Fibroblast of skin of right quadriceps (primary cell): ENCODE data around the gene ICE1.
"Not testable (repeated sequence)": the region's sequence is repeated elsewhere in the genome, so short reads cannot be mapped to it uniquely, and the experiment has no call there.

Experiments used
- DNase-seq: peaks from one replicate; pipeline ENCODE4 v3.0.0-alpha.2; 2013

The ICE1 gene

DNA sequence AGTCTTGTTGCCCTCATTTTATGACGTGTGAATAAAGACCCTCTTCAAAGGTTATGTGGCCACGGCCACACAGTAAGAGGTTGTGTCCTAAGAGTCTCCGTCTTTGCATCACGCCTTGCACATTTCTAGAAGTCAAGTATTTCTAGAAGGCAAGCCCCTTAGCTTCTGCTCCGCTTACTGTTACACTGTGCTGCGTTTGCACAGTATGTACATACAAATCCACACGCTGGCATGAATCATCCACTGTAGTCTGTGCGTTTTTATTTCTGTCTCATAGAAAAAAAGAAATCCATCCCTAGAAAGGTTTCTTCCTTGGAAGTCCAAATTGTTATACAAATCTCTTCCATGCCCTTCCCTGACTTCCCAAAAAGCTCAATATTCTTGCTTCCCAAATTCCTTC is 21.4 kb upstream of the ICE1 start:
- no peak for DNase-seq

DNA sequence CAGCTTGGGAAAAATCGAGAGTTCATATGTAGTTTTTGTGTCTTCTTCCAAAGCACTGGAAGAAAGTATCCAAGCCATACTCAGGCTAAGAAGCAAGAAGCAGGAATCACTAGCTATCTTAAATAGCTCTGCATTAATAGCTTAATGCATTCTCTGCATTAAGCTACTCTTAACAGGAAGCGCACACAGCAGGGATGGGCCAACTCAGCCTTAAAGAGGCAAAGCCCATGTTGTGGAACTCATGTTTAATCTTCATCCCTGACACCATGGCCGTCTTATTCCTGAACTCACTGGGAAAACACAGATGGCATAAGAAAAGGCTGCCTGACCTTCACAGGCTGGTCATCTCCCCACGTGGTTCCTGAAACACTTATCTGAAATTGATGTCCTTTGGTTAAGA is 18.7 kb upstream of the ICE1 start:
- DNase-seq = no peak

DNA sequence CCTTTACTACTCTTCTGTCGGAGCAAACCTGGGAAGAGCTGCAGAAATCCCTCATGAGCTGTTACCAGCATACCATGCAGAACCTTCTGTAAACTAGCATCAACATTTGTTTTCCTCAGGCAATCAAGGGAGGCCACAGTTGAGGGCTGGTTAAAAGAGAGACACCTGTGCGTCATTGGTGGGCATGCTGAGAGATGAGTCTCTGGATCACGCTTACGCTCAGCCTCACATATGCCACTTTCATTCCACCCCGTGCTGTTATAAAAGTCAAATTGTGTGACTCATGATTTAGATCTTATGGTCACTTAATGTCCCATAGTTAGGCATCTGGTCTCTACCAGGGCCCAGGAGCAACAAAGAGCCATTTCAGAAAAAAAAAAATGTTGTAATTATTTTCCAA is 18.1 kb upstream of the ICE1 start:
- DNase-seq = no peak

DNA sequence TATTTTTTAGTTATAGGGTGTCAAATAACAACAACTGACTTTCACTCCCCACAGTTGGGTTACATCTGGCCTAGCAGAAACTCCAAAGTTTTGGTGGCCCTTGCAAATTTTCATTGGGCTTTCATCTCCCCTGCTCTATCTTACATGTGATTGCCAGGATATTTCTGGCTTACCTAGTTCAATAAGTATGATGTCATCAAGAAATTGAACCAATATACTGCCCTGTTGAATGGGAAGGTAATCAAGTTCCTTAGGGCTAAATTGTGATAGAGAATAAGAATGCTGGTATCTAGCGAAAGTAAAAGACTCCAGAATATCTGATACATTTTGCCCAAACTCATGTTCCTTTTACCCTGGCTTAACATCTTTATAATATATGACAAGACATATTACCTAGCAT is 17.0 kb upstream of the ICE1 start:
- no peak for DNase-seq

DNA sequence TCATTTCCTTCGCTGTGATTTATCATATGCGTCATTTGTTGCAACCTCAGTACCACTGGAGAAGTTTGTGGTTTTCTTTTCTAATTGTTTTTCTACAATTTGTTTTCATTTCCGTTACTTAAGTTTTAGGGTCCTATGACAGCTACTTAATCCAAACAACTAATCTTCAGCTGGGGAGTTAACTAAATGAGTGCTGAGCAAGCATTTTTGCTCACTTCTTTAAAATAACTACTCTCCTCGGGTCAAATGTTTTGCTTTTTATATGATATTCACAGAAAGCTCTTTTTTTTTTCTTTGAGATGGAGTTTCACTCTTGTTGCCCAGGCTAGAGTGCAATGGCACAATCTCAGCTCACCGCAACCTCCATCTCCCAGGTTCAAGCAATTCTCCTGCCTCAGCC is 14.6 kb upstream of the ICE1 start:
- no peak for DNase-seq

DNA sequence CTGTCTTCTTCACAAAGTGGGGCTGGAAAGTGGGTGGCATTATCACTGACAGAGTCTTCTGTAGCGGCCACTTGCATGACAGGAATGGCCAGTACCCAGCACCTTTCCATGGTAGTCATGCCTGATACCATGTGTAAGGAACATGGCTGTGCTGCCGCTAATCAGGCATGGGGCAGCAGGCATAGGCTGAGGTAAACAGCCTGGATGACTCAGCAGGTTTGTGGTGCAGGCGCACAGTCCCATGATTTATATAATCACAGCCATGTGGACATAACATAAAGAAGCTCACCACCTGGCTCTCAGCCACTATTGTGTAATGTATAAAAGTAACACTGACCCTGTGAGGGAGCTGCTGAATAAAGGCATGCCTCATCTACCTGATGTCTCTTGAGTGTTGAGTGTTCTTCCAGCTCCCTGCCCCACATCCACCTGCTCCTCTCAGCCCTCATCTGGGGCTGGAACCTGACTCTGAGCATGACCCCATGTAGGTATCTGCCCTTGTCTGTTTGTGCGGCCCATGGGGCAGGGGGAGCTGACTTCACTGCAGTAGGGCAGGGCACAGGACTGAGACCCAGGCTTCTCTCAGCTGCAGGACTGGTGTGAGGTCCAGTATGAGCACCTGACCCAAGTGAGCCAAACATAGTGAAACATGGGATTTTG is 13.2 kb upstream of the ICE1 start:
- DNase-seq = no peak

DNA sequence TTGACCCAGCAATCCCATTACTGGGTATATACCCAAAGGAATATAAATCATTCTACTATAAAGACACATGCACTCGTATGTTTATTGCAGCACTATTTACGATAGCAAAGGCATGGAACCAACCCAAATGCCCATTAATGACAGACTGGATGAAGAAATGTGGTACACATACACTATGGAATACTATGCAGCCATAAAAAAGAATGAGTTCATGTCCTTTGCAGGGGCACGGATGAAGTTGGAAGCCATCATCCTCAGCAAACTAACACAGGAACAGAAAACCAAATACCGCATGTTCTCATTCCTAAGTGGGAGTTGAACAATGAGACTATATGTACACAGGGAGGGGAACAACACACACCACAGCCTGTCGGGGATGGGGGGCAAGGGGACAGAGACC is 8.6 kb upstream of the ICE1 start:
- DNase-seq = not testable (repeated sequence)

DNA sequence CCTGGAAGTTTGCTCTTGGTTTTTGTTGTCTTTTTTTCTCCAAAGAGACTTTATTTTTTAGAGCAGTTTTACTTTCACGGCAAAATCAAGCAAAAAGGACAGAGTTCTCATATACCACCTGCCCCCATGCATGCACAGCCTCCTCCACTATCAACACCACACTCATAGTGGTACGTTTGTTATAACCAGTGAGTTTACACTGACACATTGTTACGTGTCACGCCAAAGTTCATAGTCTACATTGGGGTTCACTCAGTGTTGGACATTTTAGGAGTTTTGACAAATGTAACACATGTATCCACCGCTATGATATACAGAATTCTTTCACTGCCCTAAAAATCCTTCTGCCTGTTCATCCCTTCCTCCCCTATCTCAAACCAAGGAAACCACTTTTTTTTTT is 7.5 kb upstream of the ICE1 start:
- DNase-seq = no peak

DNA sequence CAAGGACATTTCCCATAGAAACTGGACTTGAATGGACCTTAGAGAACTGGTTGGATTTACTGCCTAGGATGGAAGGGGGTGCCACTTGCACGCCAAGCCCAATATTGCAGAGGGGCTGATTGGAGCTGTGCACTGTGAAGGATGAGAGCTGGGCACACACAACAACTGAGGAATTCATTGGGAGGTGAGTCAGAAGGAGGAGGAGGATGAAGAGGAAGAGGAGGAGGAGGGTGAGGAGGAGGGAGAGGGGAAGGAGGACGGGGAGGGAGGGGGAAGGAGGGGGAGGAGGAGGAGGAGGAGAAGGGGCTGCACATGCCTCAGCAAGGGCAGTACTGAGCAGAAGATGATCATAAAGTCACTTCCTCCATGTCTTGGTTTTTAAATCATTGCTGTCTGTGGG is 5.7 kb upstream of the ICE1 start:
- DNase-seq = no peak

DNA sequence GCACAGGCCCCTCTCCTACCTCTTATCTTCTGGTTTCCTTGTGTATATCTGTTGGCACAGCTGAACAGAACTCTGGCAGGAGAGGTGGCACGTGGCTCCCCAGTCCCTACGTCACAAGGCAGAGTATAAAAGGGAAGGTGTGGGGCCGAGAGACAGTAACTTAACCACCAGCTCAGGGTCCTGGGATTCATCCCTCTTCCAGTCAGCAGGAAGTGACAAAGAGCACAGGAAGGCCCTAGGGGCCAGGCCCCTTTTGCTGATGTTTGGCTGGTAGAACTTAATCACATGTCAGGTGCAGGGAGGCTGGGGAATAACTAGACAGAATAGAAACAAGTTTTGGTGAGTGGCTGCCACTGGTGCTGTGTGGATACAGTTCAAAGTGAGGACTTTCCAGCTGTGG is 4.5 kb upstream of the ICE1 start:
- DNase-seq = no peak

DNA sequence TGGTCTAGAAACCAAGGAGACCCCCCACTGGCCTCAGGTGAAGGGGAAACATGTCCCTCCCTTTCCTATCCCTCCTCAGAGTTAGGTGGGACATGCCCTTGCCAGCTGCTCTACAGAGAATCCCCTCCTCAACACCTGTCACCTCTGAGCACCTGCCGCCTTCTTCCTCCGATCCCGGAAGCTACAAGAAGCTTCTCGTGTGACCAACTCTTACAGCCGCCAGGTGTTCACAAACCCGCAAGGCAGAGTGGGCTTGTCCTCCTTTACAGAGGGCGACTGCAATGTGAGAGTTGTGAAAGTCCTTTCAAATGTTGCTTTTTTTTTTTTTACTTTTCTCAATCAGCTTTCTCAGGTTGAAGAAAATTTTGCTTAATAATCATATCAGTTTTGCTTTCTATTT is 3.7 kb upstream of the ICE1 start:
- DNase-seq = no peak

DNA sequence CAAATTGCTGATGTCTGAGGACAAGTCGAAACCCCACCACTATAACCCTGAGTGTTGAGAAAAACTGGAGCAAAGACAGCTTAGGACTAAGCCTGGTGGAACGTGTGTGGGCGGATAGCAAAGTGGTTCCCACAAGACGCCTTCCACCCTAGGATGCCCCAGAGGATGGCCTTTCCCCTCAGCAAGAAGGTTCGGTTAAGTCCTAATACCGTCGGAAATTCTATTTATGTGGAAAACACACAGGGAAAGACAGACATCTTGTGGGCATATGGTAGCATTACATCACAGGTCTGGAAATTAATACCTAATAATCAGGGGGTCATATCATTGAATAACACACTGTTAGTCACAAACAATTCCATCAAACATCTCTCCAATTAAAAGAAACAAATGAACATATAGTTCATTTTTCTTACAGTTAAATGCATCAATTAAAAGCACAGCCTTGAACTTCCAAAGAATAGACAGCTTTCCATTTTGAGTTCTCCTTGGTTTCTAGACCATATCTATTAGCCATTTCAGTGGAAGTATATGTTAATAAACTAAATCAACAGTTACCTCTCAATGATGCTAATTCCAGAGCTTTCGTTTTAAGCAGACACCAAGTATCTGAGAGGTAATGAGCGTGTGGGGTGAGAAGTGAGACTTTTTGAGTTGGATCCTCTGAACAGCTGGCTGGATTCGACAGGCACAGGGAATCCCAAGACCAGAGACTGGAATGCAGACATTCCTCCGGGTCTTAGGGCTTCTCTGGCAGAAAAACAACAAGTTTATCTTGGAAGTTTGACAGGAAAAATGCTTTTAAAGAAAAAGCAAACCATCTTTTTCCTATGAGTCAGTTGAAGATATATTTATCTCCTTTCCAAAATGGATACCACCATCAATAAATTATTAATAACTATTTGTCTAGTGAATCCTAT is 2.9 kb upstream of the ICE1 start:
- DNase-seq = peak; percentile 61

DNA sequence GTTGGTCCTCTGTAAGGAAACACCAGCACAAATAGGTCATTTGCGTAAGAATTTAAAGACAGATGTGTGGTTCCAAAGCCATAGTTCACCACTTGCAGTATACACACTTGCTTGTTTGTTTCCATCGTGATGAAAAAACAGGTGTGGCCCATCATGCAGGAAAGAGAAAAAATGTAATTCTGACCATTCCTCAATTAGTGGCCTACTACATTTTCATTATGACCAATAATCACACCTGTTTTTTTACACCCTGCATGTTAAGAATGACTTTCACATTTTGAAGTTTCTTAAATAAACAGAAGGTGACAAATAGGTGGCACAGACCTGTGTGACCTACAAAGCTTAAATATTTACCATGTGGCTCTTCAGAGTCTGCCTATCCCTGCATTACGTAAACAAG is 2.2 kb upstream of the ICE1 start:
- DNase-seq = no peak

DNA sequence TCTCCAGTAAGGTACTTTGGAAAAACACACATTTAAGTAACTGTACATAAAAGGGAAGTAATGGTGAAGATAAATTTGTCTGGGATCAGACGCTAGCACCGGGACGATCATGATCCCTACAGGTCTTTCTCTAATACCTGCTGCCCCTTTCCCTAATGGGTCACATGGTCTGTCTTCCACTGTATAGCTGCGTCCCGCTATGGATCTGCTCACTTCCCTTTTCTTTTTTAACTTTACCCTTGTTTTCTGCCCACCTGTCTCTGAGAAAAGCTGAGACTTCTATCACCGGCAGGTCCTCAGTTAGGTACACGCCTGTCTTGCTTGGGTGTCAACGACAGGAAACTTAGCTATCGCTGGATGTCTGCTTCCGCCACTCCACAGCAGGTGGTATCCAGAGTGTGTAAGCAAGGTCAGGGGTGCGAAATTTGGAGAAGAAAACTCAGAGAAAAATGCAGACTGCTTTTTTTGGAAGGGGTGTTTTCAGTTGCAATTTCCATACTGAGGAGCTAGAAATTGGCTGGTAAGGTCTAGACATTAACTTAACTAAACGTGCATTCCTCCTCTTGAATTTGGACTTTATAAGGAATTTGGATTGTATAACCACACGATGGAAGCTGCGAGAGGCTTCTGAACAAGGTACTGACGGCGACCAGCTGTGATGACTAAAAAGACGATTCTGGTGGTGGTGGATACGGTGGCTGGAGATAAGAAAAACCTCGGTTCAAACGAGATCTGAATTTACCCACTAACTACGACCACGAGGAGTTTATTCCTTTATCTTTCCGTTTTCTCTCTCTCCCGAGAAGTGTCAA is 1.1 kb upstream of the ICE1 start:
- DNase-seq = no peak

DNA sequence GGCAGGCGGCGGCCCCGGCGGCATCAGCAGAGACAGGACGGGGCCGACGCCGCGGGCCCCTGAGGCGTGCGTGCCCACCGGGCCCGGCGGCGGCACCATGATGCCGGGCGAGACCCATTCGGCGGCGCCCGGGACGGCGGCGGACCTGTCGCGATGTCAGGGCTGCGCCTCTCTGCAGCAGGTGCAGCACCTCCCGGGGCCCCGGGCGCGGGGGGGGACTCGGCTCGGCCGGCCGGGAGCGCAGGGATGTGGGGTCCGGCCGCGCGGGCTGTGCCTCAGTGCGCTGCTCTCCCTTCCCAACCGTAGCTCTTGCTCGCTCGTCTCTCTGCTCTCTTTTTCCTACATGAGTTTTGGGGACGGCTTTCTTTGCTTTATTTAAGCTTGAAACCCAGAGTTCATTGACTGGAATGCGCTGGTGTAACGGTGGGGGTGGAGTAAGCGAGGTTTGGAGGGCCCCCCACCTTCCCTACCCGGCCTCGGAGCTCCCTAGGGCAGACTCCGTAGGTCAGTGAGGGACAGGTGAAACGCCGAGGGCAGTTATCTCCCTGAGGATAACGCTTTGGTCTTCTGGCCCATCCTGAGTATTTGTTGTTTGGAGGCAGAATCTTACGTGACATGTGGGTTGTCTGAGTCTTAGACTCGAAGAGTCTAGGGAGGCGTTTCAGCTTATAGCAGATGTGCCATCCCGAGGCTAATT is 490 bp downstream of the ICE1 start:
- no peak for DNase-seq

DNA sequence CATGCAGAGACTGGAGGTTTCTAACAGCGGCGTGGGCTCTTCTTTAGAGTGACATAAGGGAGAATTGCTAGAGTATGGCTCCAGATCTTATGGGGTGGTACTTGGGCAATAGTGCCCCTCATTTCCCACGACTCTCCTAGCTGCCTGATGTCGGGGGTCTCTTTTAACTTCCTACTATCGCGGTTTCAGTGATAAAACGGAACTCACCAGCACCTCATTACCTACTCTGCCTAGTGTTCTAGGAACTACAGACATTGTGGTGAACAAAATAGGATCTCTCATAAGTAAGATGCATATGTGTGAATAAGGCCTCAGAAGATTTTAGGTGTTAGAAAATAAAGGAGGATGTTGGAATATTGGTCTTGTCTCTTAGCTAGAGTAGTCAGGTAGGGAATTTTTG is 1.1 kb downstream of the ICE1 start:
- no peak for DNase-seq

DNA sequence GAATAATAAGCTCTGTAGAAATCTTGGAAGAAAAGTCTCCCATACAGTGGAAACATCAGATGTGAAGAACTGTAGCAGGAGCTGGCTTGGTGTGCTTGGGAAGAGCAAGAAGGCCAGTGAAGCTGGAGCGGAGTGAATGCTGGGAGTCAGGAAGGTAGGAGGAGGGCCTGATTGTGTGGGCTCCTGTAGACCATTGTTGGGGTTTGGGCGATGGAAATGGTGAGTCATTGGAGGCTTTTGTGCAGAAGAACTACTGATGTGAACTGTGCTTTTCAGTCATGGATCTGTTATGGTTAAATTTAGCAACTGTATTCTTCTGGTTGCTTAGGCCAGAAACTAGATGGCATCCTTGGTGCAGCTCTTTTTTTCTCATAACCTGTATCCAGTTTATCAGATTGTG is 2.3 kb downstream of the ICE1 start:
- DNase-seq = no peak

DNA sequence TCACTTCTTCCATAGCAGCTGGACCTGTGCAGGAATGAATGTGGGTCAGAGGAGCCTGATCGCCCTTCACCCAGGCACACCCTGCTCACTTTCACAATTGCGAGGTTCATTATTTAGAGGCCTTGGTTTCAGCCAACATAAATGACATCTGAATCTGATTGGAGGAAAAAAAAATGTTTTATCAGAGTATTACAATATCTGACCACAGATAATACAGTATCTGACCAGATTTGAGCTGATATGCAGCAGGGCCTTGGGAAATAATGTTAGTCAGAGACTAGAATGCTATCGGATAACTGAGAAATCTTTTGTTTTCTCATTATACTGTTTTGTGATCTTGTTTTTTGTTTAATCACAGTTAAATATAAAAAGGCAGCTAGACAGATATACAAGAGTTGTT is 7.7 kb downstream of the ICE1 start:
- DNase-seq = no peak

DNA sequence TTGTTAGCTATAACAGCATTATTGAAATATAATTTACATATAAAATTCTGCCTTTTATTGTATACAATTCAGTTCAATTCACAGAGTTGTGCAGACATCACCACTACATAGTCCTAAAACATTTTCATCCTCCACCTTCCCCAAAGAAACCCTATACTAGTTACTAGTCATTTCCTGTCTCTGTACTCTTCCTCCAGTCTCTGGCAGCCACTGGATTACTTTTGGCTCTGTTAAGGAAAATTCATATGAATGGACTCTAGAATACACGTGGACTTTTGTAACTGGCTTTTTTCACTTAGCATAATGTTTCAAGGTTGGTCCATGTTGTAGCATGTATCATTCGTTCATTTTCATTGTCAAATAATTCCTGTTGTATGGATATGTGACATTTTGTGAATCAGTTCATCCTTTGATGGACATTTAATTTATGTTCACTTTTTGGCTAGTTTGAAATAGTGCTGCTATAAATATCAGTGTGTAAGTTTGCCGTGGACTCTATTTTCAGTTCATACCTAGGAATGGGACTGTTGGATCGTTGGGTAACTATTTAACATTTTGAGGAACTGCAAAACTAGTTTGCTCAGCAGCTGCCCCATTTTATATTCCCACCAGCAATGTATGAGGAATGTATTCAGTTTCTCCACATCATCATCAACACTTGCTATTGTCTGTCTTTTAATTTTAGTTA is 9.7 kb downstream of the ICE1 start:
- DNase-seq = peak; percentile 64

DNA sequence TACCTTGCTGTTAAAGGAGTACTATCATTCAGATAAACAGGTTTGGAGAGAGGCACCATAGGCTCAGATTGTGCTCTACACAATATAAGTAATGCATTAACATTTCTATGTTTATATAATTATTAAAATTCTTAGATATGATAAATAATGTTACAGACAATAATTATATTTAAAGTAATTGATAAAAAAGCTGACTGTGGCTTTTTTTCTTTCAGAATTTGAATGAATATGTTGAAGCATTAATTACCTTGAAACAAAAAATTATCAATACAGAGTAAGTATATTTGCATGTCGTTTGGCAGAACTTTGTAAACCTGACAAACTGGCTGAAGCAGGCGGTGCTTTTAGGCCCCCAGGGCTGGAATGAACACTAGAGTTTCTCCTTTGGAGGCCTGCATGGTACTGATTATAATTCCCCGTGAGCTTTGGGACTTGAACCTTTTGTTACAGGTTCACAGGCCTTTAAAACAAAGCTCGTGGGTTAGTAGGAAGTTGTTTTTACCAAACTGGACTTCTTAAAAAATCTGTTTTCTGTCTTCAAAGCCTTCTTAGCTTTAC is 13.8 kb downstream of the ICE1 start:
- no peak for DNase-seq

DNA sequence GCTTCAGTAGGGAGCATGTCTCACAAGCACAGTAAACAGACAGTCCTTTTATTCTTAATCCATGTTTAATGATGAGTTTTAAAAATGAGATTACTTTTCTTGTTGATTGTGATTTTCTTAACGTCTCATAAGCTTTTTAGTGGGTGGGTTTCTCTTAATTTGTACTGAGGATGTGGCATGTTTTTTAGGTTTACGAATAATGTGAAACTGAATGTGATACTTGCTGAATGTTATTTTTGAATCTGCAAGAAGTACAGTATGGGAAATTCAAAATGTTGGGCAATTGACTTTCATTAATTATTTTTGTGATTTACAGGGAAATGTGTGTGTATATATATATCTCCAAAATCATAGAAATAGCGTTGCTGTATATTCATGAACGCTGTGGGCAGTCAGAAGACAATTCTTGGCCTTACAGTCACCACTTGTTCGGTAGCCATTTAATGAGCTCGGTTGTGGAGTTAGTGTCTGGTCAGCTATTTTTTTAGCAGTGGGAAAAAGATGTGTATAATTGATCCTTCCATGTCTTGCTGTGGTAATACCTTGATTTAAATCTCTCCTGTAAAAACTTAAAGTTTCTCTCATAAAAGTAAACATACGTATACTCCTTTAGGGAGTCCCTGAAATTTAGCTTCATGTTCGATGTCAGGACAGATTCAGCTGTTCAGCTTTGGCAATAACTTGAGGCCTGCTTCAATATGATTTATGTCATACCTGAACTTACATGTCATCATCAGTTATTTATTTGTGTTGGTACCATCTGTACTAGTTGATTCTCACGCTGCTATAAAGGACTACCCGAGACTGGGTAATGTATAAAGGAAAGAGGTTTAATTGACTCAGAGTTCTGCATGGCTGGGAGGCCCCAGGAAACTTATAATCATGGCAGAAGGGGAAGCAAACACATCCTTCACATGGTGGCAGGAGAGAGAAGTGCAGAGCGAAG is 15.0 kb downstream of the ICE1 start:
- no peak for DNase-seq
